A673 (cell line): Measurements from ENCODE around the gene IPO5. TPM values are rescaled to one million over a fixed set of nuclear protein-coding genes. Genes with fewer than 3 reads are reported as not detected.

Experiments
- BruUV-seq: library from RNA; stranded (reverse); fragments of 400-500 nt; replicated peaks from 2 replicates; lab custom pipeline; 2021; lab: Mats Ljungman, UMichigan
- CTCF ChIA-PET: fragments of 300-600 bp; sonication (Branson Sonifier 250); formaldehyde crosslinking; loops from one replicate; lab custom pipeline; 2022; ENCODE audit warnings: antibody characterized with exemption; lab: Charles Lee
- POLR2A ChIA-PET: fragments of 300-600 bp; sonication (Branson Sonifier 250); formaldehyde crosslinking; loops from one replicate; lab custom pipeline; 2022; ENCODE audit warnings: antibody characterized with exemption; ENCODE audit not compliant: low non-redundant PET; lab: Charles Lee
- DNase-seq: peaks from one replicate; pipeline ENCODE4 v3.0.0-alpha.2; 2015; ENCODE audit warnings: low spot score
- H3K27ac ChIP-seq: fragments of 200-600 bp; sonication (generic); 2 replicates; pipeline ENCODE4 v1.5.1; 2016; ENCODE audit warnings: mixed run types, low read depth, mild to moderate bottlenecking, mixed read lengths, antibody characterized with exemption, low read length; ENCODE audit not compliant: poor library complexity, severe bottlenecking
- H3K27me3 ChIP-seq: fragments of 200-600 bp; sonication (generic); replicated peaks from 2 replicates; pipeline ENCODE4 v1.6.1; 2017; ENCODE audit warnings: mixed run types, low read depth, mild to moderate bottlenecking, mixed read lengths, antibody characterized with exemption, low read length; ENCODE audit not compliant: insufficient read depth, poor library complexity
- H3K36me3 ChIP-seq: fragments of 200-600 bp; sonication (generic); 2 replicates; pipeline ENCODE4 v1.6.1; 2016; ENCODE audit warnings: mixed run types, mild to moderate bottlenecking, mixed read lengths, antibody characterized with exemption, low read length; ENCODE audit not compliant: insufficient read depth, poor library complexity, severe bottlenecking
- H3K4me1 ChIP-seq: fragments of 200-600 bp; sonication (generic); 2 replicates; pipeline ENCODE4 v1.6.1; 2017; ENCODE audit warnings: mixed run types, mild to moderate bottlenecking, mixed read lengths, antibody characterized with exemption, low read length; ENCODE audit not compliant: insufficient read depth, poor library complexity, severe bottlenecking
- H3K4me3 ChIP-seq: fragments of 200-600 bp; sonication (generic); 2 replicates; pipeline ENCODE4 v1.5.1; 2016; ENCODE audit warnings: low read depth, mixed run types, mild to moderate bottlenecking, mixed read lengths, low read length; ENCODE audit not compliant: poor library complexity, severe bottlenecking
- H3K9me3 ChIP-seq: fragments of 200-600 bp; sonication (generic); 2 replicates; pipeline ENCODE4 v1.6.1; 2016; ENCODE audit warnings: mixed run types, low read depth, mild to moderate bottlenecking, mixed read lengths, antibody characterized with exemption, low read length; ENCODE audit not compliant: poor library complexity, severe bottlenecking
- CTCF ChIP-seq: fragments of 300-800, 200-600 bp; sonication (generic); conservative IDR thresholded peaks from 2 replicates; pipeline ENCODE4 v1.5.1; 2017; ENCODE audit warnings: low read depth, mild to moderate bottlenecking, antibody characterized with exemption, low read length, moderate library complexity, mixed read lengths
- EZH2 ChIP-seq: fragments of 200-600 bp; sonication (generic); IDR thresholded peaks from 2 replicates; pipeline ENCODE4 v1.6.1; 2017; ENCODE audit warnings: borderline replicate concordance, low read depth, mild to moderate bottlenecking, mixed read lengths, antibody characterized with exemption, low read length; ENCODE audit not compliant: poor library complexity, severe bottlenecking
- intact Hi-C: fragments of 100-400 bp; cut with micrococcal nuclease; formaldehyde crosslinking; loops from one replicate; pipeline ENCODE4 v1.10.0; 2022; ENCODE audit not compliant: unreplicated experiment
- total RNA-seq: library from RNA; stranded (reverse); gene quantifications from 2 replicates; pipeline ENCODE4 v1.2.3, GENCODE V29; 2021

The IPO5 gene
- total RNA-seq, 1 experiment from 2014 or later, result 573 TPM

- CTCF ChIA-PET, result no interaction called here
Observed at GRCh38 chr13:97979556-97979955, 26.1 kb downstream of the IPO5 start.

GRCh38 chr13:97982286-97982685, 28.8 kb downstream of the IPO5 start:
- POLR2A ChIA-PET, result no interaction called here
- Histone ChIP-seq H3K27ac (peak overlapping the region; percentile 94), H3K27me3 (no peaks in the 10 kb centered on the region), H3K9me3 (no peaks in the 10 kb centered on the region), H3K4me1 (peaks cover 36% of the 10 kb centered on the region), H3K4me3 (no peak overlapping the region), H3K36me3 (peaks cover 78% of the 10 kb centered on the region)
- TF ChIP-seq EZH2 (no peak), CTCF (no peak)
- DNase-seq, result no peak
- CTCF ChIA-PET, result no interaction called here
- intact Hi-C loops, result loop anchor here (5.0 kb wide), 1 partner anchor 40 kb away; no protein-coding TSS in a partner anchor
- no TSS peak for BruUV-seq

More at GRCh38 chr13:97979556-97979955, 26.1 kb downstream of the IPO5 start:
- POLR2A ChIA-PET, result no interaction called here
- peaks cover 51% of the 10 kb centered on the region for H3K36me3 ChIP-seq
- H3K27ac ChIP-seq, result peak overlapping the region; percentile 94
- BruUV-seq, result no TSS peak
- DNase-seq, result no peak
- TF ChIP-seq CTCF (no peak), EZH2 (no peak)
- H3K9me3 ChIP-seq, result no peaks in the 10 kb centered on the region
- H3K4me1 ChIP-seq, result peaks cover 36% of the 10 kb centered on the region
- H3K27me3 ChIP-seq, result no peaks in the 10 kb centered on the region
- peak overlapping the region; percentile 69 for H3K4me3 ChIP-seq
- intact Hi-C loops, result no loop called here

- Histone ChIP-seq H3K27me3 (no peaks in the 10 kb centered on the region), H3K9me3 (no peaks in the 10 kb centered on the region), H3K4me1 (peaks cover 16% of the 10 kb centered on the region), H3K36me3 (peaks cover 98% of the 10 kb centered on the region), H3K4me3 (no peak overlapping the region), H3K27ac (peak overlapping the region; percentile 34)
- BruUV-seq, result no TSS peak
- intact Hi-C loops, result no loop called here
- no peak for DNase-seq
- TF ChIP-seq EZH2 (no peak), CTCF (no peak)
- ChIA-PET CTCF (no interaction called here), POLR2A (no interaction called here)
Observed at GRCh38 chr13:97986835-97987234, 33.4 kb downstream of the IPO5 start.
